HEK293 (cell line): Measurements from ENCODE around the gene VAV2.

Experiments used
- CTCF ChIA-PET: fragments of 350-600 bp; formaldehyde crosslinking; extraction: SDS; loops from one replicate; lab custom pipeline; 2021; ENCODE audit warnings: antibody characterized with exemption; lab: Yijun Ruan, JAX
- POLR2A ChIA-PET: fragments of 300-600 bp; formaldehyde crosslinking; extraction: SDS; loops from one replicate; lab custom pipeline; 2020; ENCODE audit warnings: antibody characterized with exemption, inconsistent platforms; lab: Yijun Ruan, JAX
- H3K27ac ChIP-seq: fragments of 200-500 bp; sonication (Bioruptor generic); 2 replicates; pipeline ENCODE4 v1.5.1; 2014; ENCODE audit warnings: low read depth, low read length, control low read depth, inconsistent platforms; ENCODE audit errors: extremely low read depth
- H3K36me3 ChIP-seq, 2 experiments: fragments of 200-500 bp in 1 of 2; sonication (Bioruptor generic) in 1 of 2; 1 replicate in 1 of 2; 2 replicates in 1 of 2; pipeline ENCODE4 v1.5.1; 2014 to 2017; ENCODE audit warnings: inconsistent platforms in 2 of 2, low read length in 2 of 2; ENCODE audit not compliant: control insufficient read depth in 2 of 2, insufficient read depth in 1 of 2
- H3K4me1 ChIP-seq: fragments of 200-500 bp; sonication (Bioruptor generic); 2 replicates; pipeline ENCODE4 v1.5.1; 2014; ENCODE audit warnings: mild to moderate bottlenecking, low read length, inconsistent platforms; ENCODE audit not compliant: control insufficient read depth, insufficient read depth
- H3K4me3 ChIP-seq: 2 replicates; pipeline ENCODE4 v1.5.1; 2011; ENCODE audit warnings: low read depth, mild to moderate bottlenecking, control low read depth, low read length, moderate library complexity
- H3K9me3 ChIP-seq: fragments of 200-500 bp; sonication (Bioruptor generic); 2 replicates; pipeline ENCODE4 v1.5.1; 2014; ENCODE audit warnings: low read depth, low read length, inconsistent platforms; ENCODE audit not compliant: control insufficient read depth, insufficient read depth
- EGR2 ChIP-seq: fragments of 450-650 bp; formaldehyde crosslinking; IDR thresholded peaks from 2 replicates; pipeline ENCODE4 v1.5.1; 2016; ENCODE audit warnings: low read depth, missing biosample characterization, missing genetic modification characterization
- MYNN ChIP-seq: fragments of 450-650 bp; formaldehyde crosslinking; IDR thresholded peaks from 2 replicates; pipeline ENCODE4 v1.5.1; 2016; ENCODE audit warnings: missing biosample characterization, missing genetic modification characterization, borderline replicate concordance
- PRDM1 ChIP-seq: fragments of 450-650 bp; formaldehyde crosslinking; IDR thresholded peaks from 2 replicates; pipeline ENCODE4; 2016; ENCODE audit warnings: missing biosample characterization, missing genetic modification characterization
- REPIN1 ChIP-seq: fragments of 450-650 bp; formaldehyde crosslinking; IDR thresholded peaks from 2 replicates; pipeline ENCODE4 v1.5.1; 2017; ENCODE audit warnings: missing biosample characterization, missing genetic modification characterization, low read depth
- ZFHX2 ChIP-seq: fragments of 450-650 bp; formaldehyde crosslinking; conservative IDR thresholded peaks from 2 replicates; pipeline ENCODE4 v1.5.1; 2016; ENCODE audit warnings: missing biosample characterization, missing genetic modification characterization
- ZIC2 ChIP-seq: fragments of 450-650 bp; formaldehyde crosslinking; IDR thresholded peaks from 2 replicates; pipeline ENCODE4 v1.5.1; 2016; ENCODE audit warnings: missing biosample characterization, missing genetic modification characterization
- ZNF132 ChIP-seq: fragments of 450-650 bp; formaldehyde crosslinking; IDR thresholded peaks from 2 replicates; pipeline ENCODE4 v1.5.1; 2017; ENCODE audit warnings: missing biosample characterization, missing genetic modification characterization, borderline replicate concordance
- ZNF16 ChIP-seq: fragments of 450-650 bp; formaldehyde crosslinking; IDR thresholded peaks from 2 replicates; pipeline ENCODE4 v1.5.1; 2016; ENCODE audit warnings: low read depth, missing biosample characterization, missing genetic modification characterization
- ZNF2 ChIP-seq: fragments of 450-650 bp; formaldehyde crosslinking; IDR thresholded peaks from 2 replicates; pipeline ENCODE4 v1.5.1; 2016; ENCODE audit warnings: missing biosample characterization, missing genetic modification characterization
- ZNF223 ChIP-seq: fragments of 450-650 bp; formaldehyde crosslinking; IDR thresholded peaks from 2 replicates; pipeline ENCODE4 v1.5.1; 2016; ENCODE audit warnings: missing biosample characterization, missing genetic modification characterization
- ZNF239 ChIP-seq: fragments of 450-650 bp; formaldehyde crosslinking; IDR thresholded peaks from 2 replicates; pipeline ENCODE4 v1.5.1; 2016; ENCODE audit warnings: missing biosample characterization, missing genetic modification characterization
- ZNF37A ChIP-seq: fragments of 450-650 bp; IDR thresholded peaks from 2 replicates; pipeline ENCODE4 v1.5.1; 2018; ENCODE audit warnings: missing biosample characterization, missing genetic modification characterization
- ZNF449 ChIP-seq: fragments of 450-650 bp; formaldehyde crosslinking; IDR thresholded peaks from 2 replicates; pipeline ENCODE4 v1.5.1; 2017; ENCODE audit warnings: missing biosample characterization, mild to moderate bottlenecking, missing genetic modification characterization, moderate library complexity
- ZNF518A ChIP-seq: fragments of 450-650 bp; formaldehyde crosslinking; conservative IDR thresholded peaks from 2 replicates; pipeline ENCODE4 v1.5.1; 2016; ENCODE audit warnings: low read depth, missing biosample characterization, missing genetic modification characterization
- ZNF555 ChIP-seq: fragments of 450-650 bp; formaldehyde crosslinking; conservative IDR thresholded peaks from 2 replicates; pipeline ENCODE4 v1.5.1; 2017; ENCODE audit warnings: missing biosample characterization, mild to moderate bottlenecking, missing genetic modification characterization, inconsistent platforms
- ZNF600 ChIP-seq: fragments of 450-650 bp; formaldehyde crosslinking; IDR thresholded peaks from 2 replicates; pipeline ENCODE4 v1.5.1; 2016; ENCODE audit warnings: missing biosample characterization, missing genetic modification characterization
- ZNF701 ChIP-seq: fragments of 450-650 bp; formaldehyde crosslinking; IDR thresholded peaks from 2 replicates; pipeline ENCODE4 v1.5.1; 2016; ENCODE audit warnings: missing biosample characterization, missing genetic modification characterization
- ZNF830 ChIP-seq: fragments of 450-650 bp; IDR thresholded peaks from 2 replicates; pipeline ENCODE4 v1.5.0; 2018; ENCODE audit warnings: missing biosample characterization, missing genetic modification characterization, low read depth, mild to moderate bottlenecking, moderate library complexity

The VAV2 gene

GRCh38 chr9:133842174-133842573 lies 149.9 kb downstream of the VAV2 start:
- CTCF ChIA-PET: interaction anchor here (1.0 to 1.7 kb wide), 3 partner anchors 48 to 152 kb away, joined by 3 to 6 read pairs (median 3); no protein-coding TSS in a partner anchor
- Histone ChIP-seq H3K36me3 (no peaks in the 10 kb centered on the region), H3K27ac (no peak overlapping the region), H3K4me3 (no peak overlapping the region), H3K9me3 (no peaks in the 10 kb centered on the region)
- TF ChIP-seq ZNF2: no peak
- TF ChIP-seq MYNN (tag by site-specific recombination): no peak
- no peak for TF ChIP-seq ZNF239 (tag by site-specific recombination)
- TF ChIP-seq, all 188 proteins: peak for 0
- H3K4me1 ChIP-seq: no peaks in the 10 kb centered on the region
- POLR2A ChIA-PET: no interaction called here

GRCh38 chr9:133841167-133841812 lies 150.8 kb downstream of the VAV2 start:
- Histone ChIP-seq H3K4me3 (no peak overlapping the region), H3K27ac (no peak overlapping the region), H3K36me3 (no peaks in the 10 kb centered on the region), H3K9me3 (no peaks in the 10 kb centered on the region), H3K4me1 (no peaks in the 10 kb centered on the region)
- TF ChIP-seq ZNF223: no peak
- no peak for TF ChIP-seq ZNF132 (tag by site-specific recombination)
- no peak for TF ChIP-seq PRDM1
- no peak for TF ChIP-seq ZNF555 (tag by site-specific recombination)
- ChIA-PET POLR2A (no interaction called here), CTCF (interaction anchor here (0.5 to 1.7 kb wide), 4 partner anchors 47 to 549 kb away, joined by 3 to 6 read pairs (median 3); no protein-coding TSS in a partner anchor)

GRCh38 chr9:133839822-133840329 lies 152.2 kb downstream of the VAV2 start:
- CTCF ChIA-PET: interaction anchor here (0.5 to 1.4 kb wide), 2 partner anchors 98 to 139 kb away, joined by 4 to 5 read pairs; no protein-coding TSS in a partner anchor
- H3K4me3 ChIP-seq: no peak overlapping the region
- TF ChIP-seq ZIC2 (tag by site-specific recombination) (peak; percentile 77), REPIN1 (no peak), ZNF16 (tag by site-specific recombination) (no peak), ZFHX2 (tag by site-specific recombination) (peak; percentile 30; the same call in 1 of the 2 replicates), ZNF701 (tag by site-specific recombination) (no peak), ZNF518A (tag by site-specific recombination) (no peak), ZNF830 (tag by site-specific recombination) (no peak), EGR2 (peak; percentile 63), ZNF37A (tag by site-specific recombination) (no peak), ZNF449 (peak; percentile 42; the same call in 1 of the 2 replicates), ZNF600 (peak; percentile 47; the same call in 1 of the 2 replicates)
- no peaks in the 10 kb centered on the region for H3K36me3 ChIP-seq
- no peaks in the 10 kb centered on the region for H3K4me1 ChIP-seq
- no peak overlapping the region for H3K27ac ChIP-seq
- POLR2A ChIA-PET: no interaction called here
- H3K9me3 ChIP-seq: no peaks in the 10 kb centered on the region
